Measurements from ENCODE around the gene TMEM120B. TPM values are rescaled to one million over a fixed set of nuclear protein-coding genes. Genes with fewer than 3 reads are reported as not detected.

The TMEM120B gene
- total RNA-seq, 1 donor = 8.3 TPM

- H3K27ac ChIP-seq (ENCODE audit: low read depth, low read length) = no peak overlapping the region
- no peaks in the 10 kb centered on the region for H3K36me3 ChIP-seq (ENCODE audit: insufficient read depth, low read length)
- H2AFZ ChIP-seq (ENCODE audit: low read length) = no peak overlapping the region
- TF ChIP-seq CTCF (IDR thresholded peaks at IDR 0.05; ENCODE audit: extremely low read depth, low read depth, low read length) = no peak
- H3K4me2 ChIP-seq (ENCODE audit: insufficient read depth, low read length) = no peak overlapping the region
- DNase-seq (ENCODE audit: insufficient read length, low spot score, missing footprints) = no peak
- peaks cover 19% of the 10 kb centered on the region for H3K4me1 ChIP-seq (ENCODE audit: insufficient read depth, low read length)
- H3K79me2 ChIP-seq (ENCODE audit: insufficient read depth, low read length) = peaks cover 15% of the 10 kb centered on the region
- no peaks in the 10 kb centered on the region for H3K27me3 ChIP-seq (ENCODE audit: insufficient read depth, low read length)
- H3K4me3 ChIP-seq (ENCODE audit: insufficient read depth, low read length) = no peak overlapping the region
- H3K9me3 ChIP-seq (ENCODE audit: low read depth, low read length) = no peaks in the 10 kb centered on the region
- peaks cover 5% of the 10 kb centered on the region for H4K20me1 ChIP-seq (ENCODE audit: insufficient read depth, low read length)
Measured at GRCh38 chr12:121709478-121709961, 3.0 kb upstream of the TMEM120B start.

- no peak for TF ChIP-seq CTCF (IDR thresholded peaks at IDR 0.05; ENCODE audit: extremely low read depth, low read depth, low read length)
- Histone ChIP-seq H2AFZ (ENCODE audit: low read length) (peak overlapping the region; percentile 74), H3K36me3 (ENCODE audit: insufficient read depth, low read length) (no peaks in the 10 kb centered on the region), H3K9me3 (ENCODE audit: low read depth, low read length) (no peaks in the 10 kb centered on the region), H3K4me3 (ENCODE audit: insufficient read depth, low read length) (peak overlapping the region; percentile 95), H4K20me1 (ENCODE audit: insufficient read depth, low read length) (peaks cover 8% of the 10 kb centered on the region), H3K4me2 (ENCODE audit: insufficient read depth, low read length) (peak overlapping the region; percentile 88), H3K27ac (ENCODE audit: low read depth, low read length) (peak overlapping the region; percentile 76), H3K79me2 (ENCODE audit: insufficient read depth, low read length) (peaks cover 25% of the 10 kb centered on the region), H3K27me3 (ENCODE audit: insufficient read depth, low read length) (no peaks in the 10 kb centered on the region), H3K4me1 (ENCODE audit: insufficient read depth, low read length) (peaks cover 27% of the 10 kb centered on the region)
- no peak for DNase-seq (ENCODE audit: insufficient read length, low spot score, missing footprints)
Measured at GRCh38 chr12:121711361-121712189, 977 bp upstream of the TMEM120B start.

- no peak for TF ChIP-seq CTCF (IDR thresholded peaks at IDR 0.05; ENCODE audit: extremely low read depth, low read depth, low read length)
- H3K9me3 ChIP-seq (ENCODE audit: low read depth, low read length) = no peaks in the 10 kb centered on the region
- H2AFZ ChIP-seq (ENCODE audit: low read length) = peak overlapping the region; percentile 74
- peaks cover 9% of the 10 kb centered on the region for H4K20me1 ChIP-seq (ENCODE audit: insufficient read depth, low read length)
- DNase-seq (ENCODE audit: insufficient read length, low spot score, missing footprints) = no peak
- H3K79me2 ChIP-seq (ENCODE audit: insufficient read depth, low read length) = peaks cover 25% of the 10 kb centered on the region
- no peaks in the 10 kb centered on the region for H3K27me3 ChIP-seq (ENCODE audit: insufficient read depth, low read length)
- peak overlapping the region; percentile 76 for H3K27ac ChIP-seq (ENCODE audit: low read depth, low read length)
- no peaks in the 10 kb centered on the region for H3K36me3 ChIP-seq (ENCODE audit: insufficient read depth, low read length)
- H3K4me3 ChIP-seq (ENCODE audit: insufficient read depth, low read length) = peak overlapping the region; percentile 95
- H3K4me1 ChIP-seq (ENCODE audit: insufficient read depth, low read length) = peaks cover 33% of the 10 kb centered on the region
- peak overlapping the region; percentile 88 for H3K4me2 ChIP-seq (ENCODE audit: insufficient read depth, low read length)
Measured at GRCh38 chr12:121712190-121712460, 427 bp upstream of the TMEM120B start.

- Histone ChIP-seq H3K4me1 (ENCODE audit: insufficient read depth, low read length) (peaks cover 36% of the 10 kb centered on the region), H3K27ac (ENCODE audit: low read depth, low read length) (peak overlapping the region; percentile 70), H2AFZ (ENCODE audit: low read length) (no peak overlapping the region), H3K79me2 (ENCODE audit: insufficient read depth, low read length) (peaks cover 34% of the 10 kb centered on the region), H3K36me3 (ENCODE audit: insufficient read depth, low read length) (no peaks in the 10 kb centered on the region), H3K27me3 (ENCODE audit: insufficient read depth, low read length) (no peaks in the 10 kb centered on the region), H3K9me3 (ENCODE audit: low read depth, low read length) (no peaks in the 10 kb centered on the region), H3K4me2 (ENCODE audit: insufficient read depth, low read length) (peak overlapping the region; percentile 96), H4K20me1 (ENCODE audit: insufficient read depth, low read length) (peaks cover 16% of the 10 kb centered on the region), H3K4me3 (ENCODE audit: insufficient read depth, low read length) (peak overlapping the region; percentile 95)
- TF ChIP-seq CTCF (IDR thresholded peaks at IDR 0.05; ENCODE audit: extremely low read depth, low read depth, low read length) = no peak
- DNase-seq (ENCODE audit: insufficient read length, low spot score, missing footprints) = peak; percentile 80
Measured at GRCh38 chr12:121713257-121713777, 765 bp downstream of the TMEM120B start.

All from osteoblast (primary cell).